Fibroblast of mammary gland (primary cell): ENCODE measurements around the gene TOR4A.

Source experiments
- DNase-seq: peaks from one replicate; pipeline ENCODE4 v3.0.0-alpha.2; 2010; ENCODE audit warnings: low read depth
- H3K4me3 ChIP-seq: 2 replicates; pipeline ENCODE4 v1.5.1; 2011; ENCODE audit warnings: low read depth, mild to moderate bottlenecking, low read length, moderate library complexity; ENCODE audit not compliant: control insufficient read depth
- CTCF ChIP-seq: conservative IDR thresholded peaks from 2 replicates; pipeline ENCODE4 v1.5.1; 2011; ENCODE audit warnings: low read depth, low read length, inconsistent platforms; ENCODE audit not compliant: control insufficient read depth, insufficient read depth

TOR4A gene

GRCh38 chr9:137244486-137245449, 32.8 kb upstream of the TOR4A start:
- TF ChIP-seq CTCF: no peak
- no peak for DNase-seq
- H3K4me3 ChIP-seq: no peak overlapping the region

GRCh38 chr9:137245450-137246421, 31.8 kb upstream of the TOR4A start:
- H3K4me3 ChIP-seq: no peak overlapping the region
- no peak for TF ChIP-seq CTCF
- DNase-seq: no peak

- no peak overlapping the region for H3K4me3 ChIP-seq
- DNase-seq: no peak
Observed at GRCh38 chr9:137247135-137247915, 30.2 kb upstream of the TOR4A start.

GRCh38 chr9:137247916-137248175, 29.7 kb upstream of the TOR4A start:
- no peak for DNase-seq
- TF ChIP-seq CTCF: no peak
- H3K4me3 ChIP-seq: no peak overlapping the region

More at GRCh38 chr9:137247135-137247915, 30.2 kb upstream of the TOR4A start:
- no peak for TF ChIP-seq CTCF

GRCh38 chr9:137250329-137251193, 27.0 kb upstream of the TOR4A start:
- no peak overlapping the region for H3K4me3 ChIP-seq
- TF ChIP-seq CTCF: no peak
- no peak for DNase-seq
